Activated naive CD8-positive, alpha-beta T cell treated with anti-CD3 and anti-CD28 coated beads, Interleukin-2, amount 10 ng/mL, durations not matched to agents 7 days and 5 days (primary cell): ENCODE measurements around the gene RMC1. TPM values are rescaled to one million over a fixed set of nuclear protein-coding genes. Genes with fewer than 3 reads are reported as not detected.
"Not testable (repeated sequence)": the region's sequence is repeated elsewhere in the genome, so short reads cannot be mapped to it uniquely, and the experiment has no call there.

Source experiments
- ATAC-seq: fragments of 150-1000 bp; cut with Tn5 transposase; one replicate; pipeline ENCODE4 v1.10.0; 2021; ENCODE audit warnings: low read depth, moderate library complexity
- POLR2A ChIA-PET: fragments of 350-600 bp; sonication (Branson Sonifier 250); formaldehyde crosslinking; loops from one replicate; lab custom pipeline; 2021; ENCODE audit warnings: antibody characterized with exemption; lab: Charles Lee
- DNase-seq: peaks from one replicate; pipeline ENCODE4 v3.0.0; 2021
- H3K27ac Mint-ChIP-seq: one replicate; pipeline ENCODE4 v1.8.0; 2022; ENCODE audit warnings: mild to moderate bottlenecking, mixed read lengths
- H3K27me3 Mint-ChIP-seq: one replicate; pipeline ENCODE4 v1.8.0; 2022; ENCODE audit warnings: mild to moderate bottlenecking, moderate library complexity, mixed read lengths
- H3K36me3 Mint-ChIP-seq: one replicate; pipeline ENCODE4 v1.8.0; 2021; ENCODE audit warnings: mild to moderate bottlenecking, mixed read lengths
- H3K4me1 Mint-ChIP-seq: one replicate; pipeline ENCODE4 v1.8.0; 2021; ENCODE audit warnings: mixed read lengths
- H3K4me3 Mint-ChIP-seq: one replicate; pipeline ENCODE4 v1.8.0; 2022; ENCODE audit warnings: mild to moderate bottlenecking, moderate library complexity, mixed read lengths
- H3K9me3 Mint-ChIP-seq: one replicate; pipeline ENCODE4 v1.8.0; 2021; ENCODE audit warnings: mixed read lengths
- total RNA-seq, 2 experiments: library from RNA; stranded (reverse); gene quantifications; one replicate each; pipeline ENCODE4 v1.2.3, GENCODE V29; 2021

The RMC1 gene
- total RNA-seq, 2 experiments from 2014 or later = 55.8 to 58.3 TPM

- POLR2A ChIA-PET = interaction anchor here (0.6 kb wide), 1 partner anchor 419 kb away, joined by 3 read pairs; no protein-coding TSS in a partner anchor
- Mint-ChIP-seq H3K36me3 (peaks cover 16% of the 10 kb centered on the region), H3K9me3 (no peaks in the 10 kb centered on the region), H3K27me3 (no peaks in the 10 kb centered on the region), H3K27ac (peak overlapping the region; percentile 91), H3K4me3 (peak overlapping the region; percentile 93), H3K4me1 (peaks cover 38% of the 10 kb centered on the region)
- DNase-seq (no peak), ATAC-seq (no peak)
These were observed 1.4 kb downstream of the RMC1 start for GRCh38 chr18:23504720-23505119.

- peaks cover 38% of the 10 kb centered on the region for H3K4me1 Mint-ChIP-seq
- ATAC-seq (no peak), DNase-seq (no peak)
- no peak overlapping the region for H3K4me3 Mint-ChIP-seq
- POLR2A ChIA-PET = no interaction called here
- H3K9me3 Mint-ChIP-seq = no peaks in the 10 kb centered on the region
- no peak overlapping the region for H3K27ac Mint-ChIP-seq
- H3K27me3 Mint-ChIP-seq = no peaks in the 10 kb centered on the region
- H3K36me3 Mint-ChIP-seq = peaks cover 27% of the 10 kb centered on the region
These were observed 3.1 kb downstream of the RMC1 start for GRCh38 chr18:23506393-23506792.

GRCh38 chr18:23510923-23511322 lies 7.6 kb downstream of the RMC1 start:
- H3K9me3 Mint-ChIP-seq, ATAC-seq, H3K4me3 Mint-ChIP-seq, H3K27me3 Mint-ChIP-seq, POLR2A ChIA-PET, DNase-seq: not testable (repeated sequence)
- H3K4me1 Mint-ChIP-seq = peaks cover 33% of the 10 kb centered on the region
- peak overlapping the region; percentile 48 for H3K27ac Mint-ChIP-seq
- peaks cover 34% of the 10 kb centered on the region for H3K36me3 Mint-ChIP-seq

GRCh38 chr18:23512216-23512615 lies 8.9 kb downstream of the RMC1 start:
- H3K9me3 Mint-ChIP-seq, H3K27me3 Mint-ChIP-seq, POLR2A ChIA-PET, ATAC-seq, DNase-seq: not testable (repeated sequence)
- Mint-ChIP-seq H3K4me1 (peaks cover 32% of the 10 kb centered on the region), H3K36me3 (peaks cover 34% of the 10 kb centered on the region), H3K27ac (peak overlapping the region; percentile 76), H3K4me3 (peak overlapping the region; percentile 58)

GRCh38 chr18:23512641-23513040 lies 9.3 kb downstream of the RMC1 start:
- Mint-ChIP-seq H3K27me3 (no peaks in the 10 kb centered on the region), H3K27ac (peak overlapping the region; percentile 76), H3K9me3 (no peaks in the 10 kb centered on the region), H3K4me3 (peak overlapping the region; percentile 58), H3K36me3 (peaks cover 34% of the 10 kb centered on the region), H3K4me1 (peaks cover 30% of the 10 kb centered on the region)
- POLR2A ChIA-PET = no interaction called here
- ATAC-seq (no peak), DNase-seq (no peak)

- Mint-ChIP-seq H3K27me3 (no peaks in the 10 kb centered on the region), H3K36me3 (peaks cover 31% of the 10 kb centered on the region), H3K9me3 (no peaks in the 10 kb centered on the region), H3K27ac (peak overlapping the region; percentile 49), H3K4me3 (no peak overlapping the region), H3K4me1 (peaks cover 23% of the 10 kb centered on the region)
- POLR2A ChIA-PET = interaction anchor here (0.5 to 1.8 kb wide), 4 partner anchors 59 to 545 kb away, joined by 3 to 7 read pairs (median 4); partner anchors contain the start of gene NPC1
- peak; percentile 65 for DNase-seq
- ATAC-seq = peak; percentile 96
These were observed 12.7 kb downstream of the RMC1 start for GRCh38 chr18:23515911-23516546.

- H3K36me3 Mint-ChIP-seq = peaks cover 21% of the 10 kb centered on the region
- no peaks in the 10 kb centered on the region for H3K27me3 Mint-ChIP-seq
- POLR2A ChIA-PET = no interaction called here
- ATAC-seq (no peak), DNase-seq (no peak)
- H3K9me3 Mint-ChIP-seq = no peaks in the 10 kb centered on the region
- peaks cover 8% of the 10 kb centered on the region for H3K4me1 Mint-ChIP-seq
- H3K4me3 Mint-ChIP-seq = no peak overlapping the region
- H3K27ac Mint-ChIP-seq = no peak overlapping the region
These were observed 16.4 kb downstream of the RMC1 start for GRCh38 chr18:23519734-23520133.

- no peak for ATAC-seq
- POLR2A ChIA-PET = interaction anchor here (0.6 kb wide), 1 partner anchor 22 kb away, joined by 3 read pairs; no protein-coding TSS in a partner anchor
- H3K9me3 Mint-ChIP-seq = no peaks in the 10 kb centered on the region
These were observed 18.0 kb downstream of the RMC1 start for GRCh38 chr18:23521271-23521670.

GRCh38 chr18:23521907-23522306 lies 18.6 kb downstream of the RMC1 start:
- no peak for ATAC-seq
- H3K36me3 Mint-ChIP-seq = peaks cover 25% of the 10 kb centered on the region

More at GRCh38 chr18:23521271-23521670, 18.0 kb downstream of the RMC1 start:
- Mint-ChIP-seq H3K4me1 (peaks cover 4% of the 10 kb centered on the region), H3K27me3 (no peaks in the 10 kb centered on the region), H3K27ac (no peak overlapping the region), H3K4me3 (no peak overlapping the region), H3K36me3 (peaks cover 22% of the 10 kb centered on the region)
- no peak for DNase-seq

GRCh38 chr18:23523429-23524212 lies 20.3 kb downstream of the RMC1 start:
- ATAC-seq = no peak

More at GRCh38 chr18:23521907-23522306, 18.6 kb downstream of the RMC1 start:
- peaks cover 4% of the 10 kb centered on the region for H3K4me1 Mint-ChIP-seq
- H3K27me3 Mint-ChIP-seq = no peaks in the 10 kb centered on the region
- no peaks in the 10 kb centered on the region for H3K9me3 Mint-ChIP-seq
- POLR2A ChIA-PET = interaction anchor here (1.7 kb wide), 1 partner anchor 21 kb away, joined by 4 read pairs; no protein-coding TSS in a partner anchor
- no peak overlapping the region for H3K27ac Mint-ChIP-seq
- H3K4me3 Mint-ChIP-seq = no peak overlapping the region
- no peak for DNase-seq

GRCh38 chr18:23524213-23524707 lies 20.9 kb downstream of the RMC1 start:
- H3K27ac Mint-ChIP-seq = no peak overlapping the region
- DNase-seq = no peak
- POLR2A ChIA-PET = interaction anchor here (0.6 kb wide), 1 partner anchor 18 kb away, joined by 3 read pairs; no protein-coding TSS in a partner anchor
- H3K36me3 Mint-ChIP-seq = peaks cover 23% of the 10 kb centered on the region
- H3K4me1 Mint-ChIP-seq = peaks cover 4% of the 10 kb centered on the region
- ATAC-seq = no peak
- H3K4me3 Mint-ChIP-seq = no peak overlapping the region
- no peaks in the 10 kb centered on the region for H3K27me3 Mint-ChIP-seq
- no peaks in the 10 kb centered on the region for H3K9me3 Mint-ChIP-seq

More at GRCh38 chr18:23523429-23524212, 20.3 kb downstream of the RMC1 start:
- Mint-ChIP-seq H3K27me3 (no peaks in the 10 kb centered on the region), H3K9me3 (no peaks in the 10 kb centered on the region), H3K4me1 (peaks cover 4% of the 10 kb centered on the region), H3K36me3 (peaks cover 23% of the 10 kb centered on the region), H3K27ac (no peak overlapping the region), H3K4me3 (no peak overlapping the region)
- DNase-seq = no peak
- POLR2A ChIA-PET = interaction anchor here (0.6 to 1.7 kb wide), 3 partner anchors 19 to 608 kb away, joined by 3 to 4 read pairs (median 4); no protein-coding TSS in a partner anchor

- Mint-ChIP-seq H3K27me3 (no peaks in the 10 kb centered on the region), H3K27ac (no peak overlapping the region), H3K36me3 (peaks cover 8% of the 10 kb centered on the region), H3K4me1 (peaks cover 4% of the 10 kb centered on the region), H3K4me3 (no peak overlapping the region), H3K9me3 (no peaks in the 10 kb centered on the region)
- POLR2A ChIA-PET = interaction anchor here (1.1 kb wide), 1 partner anchor 14 kb away, joined by 4 read pairs; no protein-coding TSS in a partner anchor
- ATAC-seq (no peak), DNase-seq (no peak)
These were observed 23.3 kb downstream of the RMC1 start for GRCh38 chr18:23526501-23527063.
